Lower lobe of right lung (tissue), 2 donors: ENCODE results near the gene NUMA1. TPM values are rescaled to one million over a fixed set of nuclear protein-coding genes. Genes with fewer than 3 reads are reported as not detected.

Experiments
- ATAC-seq, 2 donors: fragments of 200-7000 bp; cut with Tn5 transposase; one replicate each; pipeline ENCODE4 v1.9.1; 2020 to 2022; ENCODE audit warnings: mild to moderate bottlenecking in 2 of 2, moderate library complexity in 2 of 2
- DNase-seq: peaks from one replicate; pipeline ENCODE4 v3.0.0-alpha.2; 2020
- H3K27ac ChIP-seq: fragments of 200-600 bp; one replicate; pipeline ENCODE4 v1.8.0; 2022
- H3K27me3 ChIP-seq: fragments of 200-600 bp; one replicate; pipeline ENCODE4 v1.8.0; 2022; ENCODE audit warnings: low read depth
- H3K36me3 ChIP-seq: fragments of 200-600 bp; one replicate; pipeline ENCODE4 v1.8.0; 2022; ENCODE audit warnings: mild to moderate bottlenecking
- H3K4me1 ChIP-seq: fragments of 200-600 bp; one replicate; pipeline ENCODE4 v1.8.0; 2022
- H3K4me3 ChIP-seq: fragments of 200-600 bp; one replicate; pipeline ENCODE4 v1.8.0; 2022; ENCODE audit warnings: mild to moderate bottlenecking
- H3K9me3 ChIP-seq: fragments of 200-600 bp; one replicate; pipeline ENCODE4 v1.8.0; 2022
- CTCF ChIP-seq: fragments of 200-600 bp; IDR thresholded peaks from one replicate; pipeline ENCODE4 v1.8.0; 2022; ENCODE audit warnings: antibody characterized with exemption, mild to moderate bottlenecking
- intact Hi-C: fragments of 100-400 bp; cut with DNase I; formaldehyde crosslinking; loops from one replicate; pipeline ENCODE4 v1.11.0; 2022
- total RNA-seq: library from RNA; stranded (reverse); fragmentation: NEBNext Ultra II Directional; extraction: Animal tissue kit (Norgen Biotek cat#: 25700); gene quantifications from one replicate; pipeline ENCODE4 v1.2.1, GENCODE V29; 2021
- donor health status: DM: no; HTN: yes; CAD: no; lungs with severe emphysema.

Gene NUMA1
- total RNA-seq, 1 donor from 2014 or later = 200 TPM

DNA sequence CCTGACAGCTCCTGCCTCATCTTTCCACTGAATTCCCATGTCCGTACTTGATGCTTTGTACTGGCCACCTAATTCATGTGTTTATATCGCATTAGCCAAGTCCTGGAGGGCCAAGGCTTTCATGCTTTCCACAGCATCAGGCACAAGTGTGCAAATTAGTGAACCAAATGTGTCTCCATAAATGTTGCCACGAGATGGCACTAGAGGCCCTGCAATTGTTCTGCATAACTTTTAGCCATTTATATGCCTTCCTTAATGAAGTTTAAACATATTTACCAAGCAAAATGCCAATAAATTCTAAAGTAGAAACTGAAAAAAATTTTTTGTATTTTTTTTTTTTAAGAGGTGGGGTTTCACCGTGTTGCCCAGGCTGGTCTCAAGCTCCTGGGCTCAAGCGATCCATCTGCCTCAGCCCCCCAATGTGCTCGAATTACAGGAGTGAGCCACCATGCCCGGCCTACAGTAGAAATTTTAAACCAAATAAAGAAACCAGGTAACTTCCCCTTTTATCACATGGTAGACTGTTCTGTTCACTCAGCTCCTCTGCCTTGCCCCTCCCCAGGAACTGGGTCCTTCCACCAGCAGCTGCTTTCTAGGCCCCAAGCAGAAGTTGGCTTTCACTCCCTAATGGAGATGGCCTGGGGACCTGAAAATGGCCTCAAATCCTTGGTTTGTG lies 102.5 kb downstream of the NUMA1 start:
- H3K4me1 ChIP-seq = no peaks in the 10 kb centered on the region
- peak; percentile 78 to 79 for ATAC-seq
- intact Hi-C loops = no loop called here

GRCh38 chr11:71977090-71977489 lies 103.3 kb downstream of the NUMA1 start:
- Histone ChIP-seq H3K4me1 (no peaks in the 10 kb centered on the region), H3K36me3 (peaks cover 19% of the 10 kb centered on the region), H3K27me3 (no peaks in the 10 kb centered on the region), H3K27ac (no peak overlapping the region), H3K9me3 (no peaks in the 10 kb centered on the region), H3K4me3 (no peak overlapping the region)
- DNase-seq (no peak), ATAC-seq (no peak)
- TF ChIP-seq CTCF = no peak
- intact Hi-C loops = no loop called here

More for the DNA sequence above, 102.5 kb downstream of the NUMA1 start:
- Histone ChIP-seq H3K27me3 (no peaks in the 10 kb centered on the region), H3K36me3 (peaks cover 23% of the 10 kb centered on the region), H3K9me3 (no peaks in the 10 kb centered on the region), H3K27ac (no peak overlapping the region), H3K4me3 (no peak overlapping the region)
- peak; percentile 73 for TF ChIP-seq CTCF
- no peak for DNase-seq

GRCh38 chr11:71976551-71976950 lies 103.8 kb downstream of the NUMA1 start:
- DNase-seq = no peak
- no peak overlapping the region for H3K4me3 ChIP-seq
- TF ChIP-seq CTCF = no peak
- H3K27ac ChIP-seq = no peak overlapping the region
- H3K4me1 ChIP-seq = no peaks in the 10 kb centered on the region
- no peaks in the 10 kb centered on the region for H3K27me3 ChIP-seq
- intact Hi-C loops = no loop called here
- no peaks in the 10 kb centered on the region for H3K9me3 ChIP-seq
- ATAC-seq = no peak
- peaks cover 19% of the 10 kb centered on the region for H3K36me3 ChIP-seq

GRCh38 chr11:71971680-71972079 lies 108.7 kb downstream of the NUMA1 start:
- H3K4me1 ChIP-seq = no peaks in the 10 kb centered on the region
- no peak for TF ChIP-seq CTCF

DNA sequence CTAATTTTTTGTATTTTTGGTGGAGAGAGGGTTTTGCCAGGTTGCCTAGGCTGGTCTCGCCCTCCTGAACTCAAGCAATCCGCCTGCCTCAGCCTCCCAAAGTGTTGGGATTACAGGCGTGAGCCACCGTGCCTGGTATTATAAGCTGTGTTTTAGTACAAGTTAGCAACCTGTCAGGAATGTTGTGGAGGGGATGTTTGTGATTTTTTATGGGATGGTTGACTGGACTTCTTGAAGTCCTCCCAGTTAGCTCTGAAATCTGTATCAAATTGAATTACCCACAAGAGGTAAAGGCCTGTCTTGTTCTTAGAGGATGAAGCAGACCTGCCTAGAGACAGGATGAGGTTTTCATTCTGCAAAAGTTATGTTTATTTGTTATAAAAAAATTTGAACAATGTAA lies 115.7 kb downstream of the NUMA1 start:
- Histone ChIP-seq H3K4me3 (no peak overlapping the region), H3K4me1 (no peaks in the 10 kb centered on the region), H3K9me3 (no peaks in the 10 kb centered on the region), H3K27me3 (no peaks in the 10 kb centered on the region), H3K36me3 (peaks cover 51% of the 10 kb centered on the region), H3K27ac (no peak overlapping the region)
- ATAC-seq (no peak), DNase-seq (no peak)
- intact Hi-C loops = no loop called here
- TF ChIP-seq CTCF = no peak

More at GRCh38 chr11:71971680-71972079, 108.7 kb downstream of the NUMA1 start:
- Histone ChIP-seq H3K36me3 (peaks cover 35% of the 10 kb centered on the region), H3K27ac (no peak overlapping the region), H3K27me3 (no peaks in the 10 kb centered on the region), H3K4me3 (no peak overlapping the region), H3K9me3 (no peaks in the 10 kb centered on the region)
- DNase-seq (no peak), ATAC-seq (no peak)
- intact Hi-C loops = no loop called here
